GM19452 (cell line): ENCODE data around the gene FIGNL1.
A peak's percentile ranks its signal among the peaks of the same experiment; 100 is the strongest.

Source experiments
- ATAC-seq: cut with Tn5 transposase; IDR thresholded peaks from one replicate; pipeline ENCODE4 v1.9.1; 2021; ENCODE audit not compliant: unreplicated experiment

The FIGNL1 gene

GRCh38 chr7:50399206-50399605 is 50.9 kb downstream of the FIGNL1 start:
- no peak for ATAC-seq

DNA sequence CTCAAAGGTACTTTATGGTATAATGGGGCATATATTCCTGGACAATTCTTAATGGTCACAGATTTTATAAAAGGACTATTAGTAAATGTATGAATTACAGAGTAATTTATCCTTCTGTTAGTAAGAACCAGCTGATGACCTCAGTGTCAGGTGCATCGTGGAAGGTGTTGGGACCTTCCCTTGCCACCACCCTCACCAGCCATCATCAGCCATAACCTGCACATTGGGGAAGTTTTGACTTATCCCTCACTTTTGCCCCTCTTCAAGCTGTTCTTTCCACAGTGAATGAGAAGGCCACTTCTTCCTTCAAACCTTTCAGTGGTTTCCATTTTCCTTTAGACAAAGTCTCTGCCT is 52.2 kb downstream of the FIGNL1 start:
- peak; percentile 4 for ATAC-seq

DNA sequence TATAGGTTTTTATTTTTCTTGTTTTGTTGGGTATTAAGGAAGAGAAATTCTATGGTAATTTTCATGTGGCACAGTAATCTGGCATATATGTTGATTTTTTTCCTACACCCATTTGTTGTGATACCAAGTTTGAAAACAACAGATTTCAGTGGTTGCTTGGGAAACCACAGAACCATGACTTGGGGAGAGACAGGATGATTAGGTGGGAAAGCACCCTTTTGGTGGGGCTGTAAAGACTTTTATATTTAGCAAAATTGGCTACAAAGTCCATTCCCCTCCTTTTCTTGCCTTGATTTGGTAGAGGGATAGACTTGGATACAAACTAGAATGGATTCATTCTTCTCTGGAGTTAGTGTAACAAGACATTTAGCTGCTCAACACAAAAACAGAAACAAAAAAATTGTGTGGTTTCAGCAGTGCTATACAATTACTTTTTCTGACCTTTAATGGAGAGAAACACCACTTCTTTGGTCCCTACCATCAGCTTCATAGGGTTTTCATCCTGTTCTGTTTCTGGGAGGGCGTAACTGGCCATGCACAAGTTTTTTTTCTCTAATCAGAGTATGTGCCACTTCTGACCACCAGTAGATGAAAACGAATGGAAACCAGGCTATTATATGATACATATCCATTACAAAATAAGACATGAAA is 52.7 kb downstream of the FIGNL1 start:
- peak; percentile 62 for ATAC-seq

- ATAC-seq: no peak
Measured at GRCh38 chr7:50396856-50397255, 53.3 kb downstream of the FIGNL1 start.

- ATAC-seq: no peak
Measured at GRCh38 chr7:50394315-50394714, 55.8 kb downstream of the FIGNL1 start.
